ENCODE data around the gene BPHL. TPM values are rescaled to one million over a fixed set of nuclear protein-coding genes. Genes with fewer than 3 reads are reported as not detected.

BPHL gene
- total RNA-seq, 1 experiment from 2014 or later, result 31.3 TPM

GRCh38 chr6:3190779-3191178, 72.3 kb downstream of the BPHL start:
- no peak for DNase-seq (ENCODE audit: low read depth, low spot score)
- Histone ChIP-seq H3K4me2 (ENCODE audit: low read length) (no peak overlapping the region), H3K4me1 (ENCODE audit: control insufficient read depth in 1 of 2, insufficient read depth in 2 of 2, low read length in 2 of 2) (peaks cover 7 to 28% of the 10 kb centered on the region in 2 experiments; a peak in 3 of 4 replicates), H3K27ac (ENCODE audit: low read depth, low read length) (no peak overlapping the region), H3K36me3 (ENCODE audit: control insufficient read depth in 1 of 2, insufficient read depth in 2 of 2, low read length in 2 of 2) (no peaks in the 10 kb centered on the region), H3K9me2 (ENCODE audit: insufficient read depth) (no peaks in the 10 kb centered on the region), H3K27me3 (ENCODE audit: insufficient read depth, low read length) (no peaks in the 10 kb centered on the region), H4K20me1 (ENCODE audit: insufficient read depth) (no peaks in the 10 kb centered on the region), H3K9ac (ENCODE audit: low read length) (no peak overlapping the region), H3K79me2 (ENCODE audit: insufficient read depth, low read length) (no peaks in the 10 kb centered on the region), H3K4me3 (replicated peaks in 1 of 2; ENCODE audit: low read depth in 1 of 2, low read length in 2 of 2) (no peak overlapping the region), H3K9me3 (ENCODE audit: control insufficient read depth in 1 of 2, insufficient read depth in 1 of 2, low read depth in 1 of 2, low read length in 2 of 2) (no peaks in the 10 kb centered on the region; a peak in 1 of 4 replicates), H2AFZ (ENCODE audit: low read depth, low read length, poor library complexity, severe bottlenecking) (no peak overlapping the region)
- no peak for ATAC-seq
- ChIA-PET RAD21 (ENCODE audit: low non-redundant PET in 1 of 2, low total read pairs in 2 of 2, uncharacterized antibody in 2 of 2, unreplicated experiment in 2 of 2) (no interaction called here), CTCF (no interaction called here), POLR2A (no interaction called here)
- no TSS peak for BruUV-seq (replicated peaks)
- intact Hi-C loops (cut with micrococcal nuclease), result no loop called here
- TF ChIP-seq ZFX (IDR thresholded peaks at IDR 0.05) (no peak), MAX (IDR thresholded peaks at IDR 0.05) (no peak), RAD21 (IDR thresholded peaks at IDR 0.05; ENCODE audit: low read depth) (no peak), EZH2phosphoT487 (IDR thresholded peaks at IDR 0.05; ENCODE audit: borderline replicate concordance) (no peak), FOSL1 (IDR thresholded peaks at IDR 0.05; ENCODE audit: low read depth) (no peak), YY1 (IDR thresholded peaks at IDR 0.05; ENCODE audit: extremely low read depth, insufficient replicate concordance, low read depth, low read length) (no peak), CBX3 (IDR thresholded peaks at IDR 0.05; ENCODE audit: low read depth) (no peak), SIN3A (IDR thresholded peaks at IDR 0.05; ENCODE audit: low read depth) (no peak)

DNA sequence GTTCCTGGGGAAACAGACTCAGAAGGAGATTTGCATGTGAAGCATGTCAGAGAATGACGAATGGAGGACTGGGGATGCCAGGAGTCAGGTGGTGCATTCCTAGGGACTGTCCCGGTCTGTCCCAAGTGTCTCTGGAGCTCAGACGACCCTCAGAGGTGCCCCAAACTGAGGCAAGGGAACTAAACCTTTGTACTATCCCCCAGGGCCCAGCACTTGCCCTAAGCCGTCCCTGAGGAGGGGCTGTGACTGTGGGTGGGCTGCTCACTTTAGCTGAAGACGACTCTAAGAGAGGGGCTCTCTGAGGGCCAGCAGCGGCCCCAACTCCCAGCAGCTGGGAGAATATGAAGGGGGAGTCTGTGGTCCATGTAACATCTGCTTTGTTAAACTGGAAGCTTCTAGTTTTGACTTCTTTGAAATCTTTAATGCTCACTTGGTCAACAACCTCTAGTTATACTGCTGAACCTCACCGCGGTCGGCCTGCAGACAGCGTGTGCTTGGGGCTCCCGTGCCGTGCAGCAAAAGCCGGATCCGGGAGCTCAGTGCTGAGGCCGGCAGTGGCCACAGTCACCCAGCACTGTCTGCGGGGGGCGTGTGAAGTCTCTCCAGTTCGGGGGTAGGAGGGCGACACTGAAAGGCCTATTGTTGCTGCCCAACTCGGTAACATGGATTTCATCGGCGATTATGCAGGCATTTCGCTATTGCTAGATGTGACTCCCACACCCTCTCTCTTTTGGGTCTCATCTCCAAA, 74.8 kb downstream of the BPHL start:
- no TSS peak for BruUV-seq (replicated peaks)
- ATAC-seq (no peak), DNase-seq (ENCODE audit: low read depth, low spot score) (no peak)
- H3K27me3 ChIP-seq (ENCODE audit: insufficient read depth, low read length), result no peaks in the 10 kb centered on the region
- H3K9me3 ChIP-seq (ENCODE audit: control insufficient read depth in 1 of 2, insufficient read depth in 1 of 2, low read depth in 1 of 2, low read length in 2 of 2), result no peaks in the 10 kb centered on the region; a peak in 1 of 4 replicates
- H3K4me2 ChIP-seq (ENCODE audit: low read length), result no peak overlapping the region
- no peak overlapping the region for H3K4me3 ChIP-seq (replicated peaks in 1 of 2; ENCODE audit: low read depth in 1 of 2, low read length in 2 of 2)
- H3K4me1 ChIP-seq (ENCODE audit: control insufficient read depth in 1 of 2, insufficient read depth in 2 of 2, low read length in 2 of 2), result peaks cover 15 to 36% of the 10 kb centered on the region in 2 experiments; a peak in 3 of 4 replicates
- H3K9me2 ChIP-seq (ENCODE audit: insufficient read depth), result no peaks in the 10 kb centered on the region
- H3K36me3 ChIP-seq (ENCODE audit: control insufficient read depth in 1 of 2, insufficient read depth in 2 of 2, low read length in 2 of 2), result no peaks in the 10 kb centered on the region
- RAD21 ChIA-PET (ENCODE audit: low non-redundant PET in 1 of 2, low total read pairs in 2 of 2, uncharacterized antibody in 2 of 2, unreplicated experiment in 2 of 2), result no interaction called here
- TF ChIP-seq ZFX (IDR thresholded peaks at IDR 0.05) (no peak), POLR2A (IDR thresholded peaks at IDR 0.05; ENCODE audit: borderline replicate concordance, extremely low read depth, insufficient read depth, insufficient read length) (no peak), EZH2 (IDR thresholded peaks at IDR 0.05) (no peak), YY1 (IDR thresholded peaks at IDR 0.05; ENCODE audit: extremely low read depth, insufficient replicate concordance, low read depth, low read length) (no peak), RAD21 (IDR thresholded peaks at IDR 0.05; ENCODE audit: low read depth) (no peak), CBX3 (IDR thresholded peaks at IDR 0.05; ENCODE audit: low read depth) (no peak), CTCF (IDR thresholded peaks at IDR 0.05 in 2 of 3, conservative IDR thresholded peaks at IDR 0.05 in 1 of 3; ENCODE audit: borderline replicate concordance in 1 of 3, insufficient read depth in 1 of 3, low read depth in 2 of 3, low read length in 2 of 3) (no peak)
- no peaks in the 10 kb centered on the region for H4K20me1 ChIP-seq (ENCODE audit: insufficient read depth)
- POLR2A ChIA-PET, result no interaction called here
- intact Hi-C loops (cut with micrococcal nuclease), result no loop called here
- no peak overlapping the region for H3K27ac ChIP-seq (ENCODE audit: low read depth, low read length)
- no peak overlapping the region for H2AFZ ChIP-seq (ENCODE audit: low read depth, low read length, poor library complexity, severe bottlenecking)
- H3K79me2 ChIP-seq (ENCODE audit: insufficient read depth, low read length), result no peaks in the 10 kb centered on the region
- no peak overlapping the region for H3K9ac ChIP-seq (ENCODE audit: low read length)
- CTCF ChIA-PET, result no interaction called here

All from HCT116 (cell line).